ENCODE data around the gene RPAP2.

- no peak for TF ChIP-seq GATA1 (IDR thresholded peaks at IDR 0.05; ENCODE audit: low read depth, low read length)
- no peak for TF ChIP-seq POLR2A (IDR thresholded peaks at IDR 0.05; ENCODE audit: low read length)
These were observed 61.1 kb downstream of the RPAP2 start for GRCh38 chr1:92359986-92360385.

Measured in erythroblast (primary cell).